Endothelial cell of umbilical vein (primary cell): ENCODE results near the gene HSPA1A. TPM values are rescaled to one million over a fixed set of nuclear protein-coding genes. Genes with fewer than 3 reads are reported as not detected.

ENCODE experiments used
- BruUV-seq: library from RNA; stranded (reverse); fragments of 400-500 nt; replicated peaks from 2 replicates; lab custom pipeline; 2021; lab: Mats Ljungman, UMichigan
- CTCF ChIA-PET: fragments of 300-600, 350-600 bp; sonication (Branson Sonifier 250); formaldehyde crosslinking; loops from one replicate; lab custom pipeline; 2021; ENCODE audit warnings: antibody characterized with exemption, inconsistent platforms; lab: Charles Lee
- POLR2A ChIA-PET: fragments of 300-600, 350-600 bp; sonication (Branson Sonifier 250); formaldehyde crosslinking; loops from one replicate; lab custom pipeline; 2021; ENCODE audit warnings: antibody characterized with exemption, inconsistent platforms; lab: Charles Lee
- DNase-seq: peaks from one replicate; pipeline ENCODE4 v3.0.0-alpha.2; 2011; ENCODE audit warnings: low read depth, low spot score
- FAIRE-seq: peaks from 2 replicates; lab custom pipeline; 2011; peaks lifted over from hg19 to GRCh38; lab: Jason Lieb, UNC
- H2AFZ ChIP-seq: 2 replicates; pipeline ENCODE4 v1.6.0; 2012; ENCODE audit warnings: low read depth, low read length, control low read depth, inconsistent platforms
- H3K27ac ChIP-seq: 2 replicates; pipeline ENCODE4 v1.5.1; 2011; ENCODE audit warnings: low read depth, mild to moderate bottlenecking, control low read depth, low read length, moderate library complexity; ENCODE audit not compliant: insufficient read depth
- H3K27me3 ChIP-seq, 2 experiments: 2 replicates each; pipeline versions ENCODE4 v1.6.0 to v1.6.1; 2011; ENCODE audit warnings: low read length in 2 of 2, mixed read lengths in 1 of 2; ENCODE audit not compliant: control insufficient read depth in 2 of 2, insufficient read depth in 2 of 2
- H3K36me3 ChIP-seq, 2 experiments: 2 replicates in 1 of 2; 3 replicates in 1 of 2; pipeline ENCODE4 v1.5.1; 2011; ENCODE audit warnings: low read length in 2 of 2, mild to moderate bottlenecking in 1 of 2, moderate library complexity in 1 of 2; ENCODE audit not compliant: control insufficient read depth in 2 of 2, insufficient read depth in 2 of 2; ENCODE audit errors: extremely low read depth in 1 of 2
- H3K4me1 ChIP-seq: 3 replicates; pipeline ENCODE4 v1.5.1; 2011; ENCODE audit warnings: mild to moderate bottlenecking, low read length; ENCODE audit not compliant: control insufficient read depth, insufficient read depth; ENCODE audit errors: extremely low read depth
- H3K4me2 ChIP-seq: 2 replicates; pipeline ENCODE4 v1.6.1; 2011; ENCODE audit warnings: low read length, control low read depth, mixed read lengths; ENCODE audit not compliant: insufficient read depth
- H3K4me3 ChIP-seq, 3 experiments: fragments of 200-600 bp in 1 of 3; sonication (generic), shearing (Covaris generic) in 1 of 3; replicated peaks in 1 of 3; 2 replicates each; pipeline ENCODE4 v1.5.1; 2011 to 2016; ENCODE audit warnings: control low read depth in 3 of 3, low read length in 3 of 3, mild to moderate bottlenecking in 2 of 3, inconsistent platforms in 1 of 3, low read depth in 1 of 3, moderate library complexity in 1 of 3; ENCODE audit not compliant: insufficient read depth in 1 of 3
- H3K79me2 ChIP-seq: 2 replicates; pipeline ENCODE4 v1.6.0; 2012; ENCODE audit warnings: low read length, inconsistent platforms; ENCODE audit not compliant: control insufficient read depth, insufficient read depth
- H3K9ac ChIP-seq: replicated peaks from 2 replicates; pipeline ENCODE3; 2011; ENCODE audit warnings: low read length, control low read depth; ENCODE audit not compliant: insufficient read depth; ENCODE audit errors: extremely low read depth
- H3K9me1 ChIP-seq: replicated peaks from 3 replicates; pipeline ENCODE4 v1.6.0; 2011; ENCODE audit warnings: mild to moderate bottlenecking, low read length; ENCODE audit not compliant: control insufficient read depth, insufficient read depth; ENCODE audit errors: extremely low read depth
- H3K9me3 ChIP-seq: replicated peaks from 2 replicates; pipeline ENCODE4 v1.5.1; 2012; ENCODE audit warnings: low read length, inconsistent platforms; ENCODE audit not compliant: control insufficient read depth, insufficient read depth
- H4K20me1 ChIP-seq: replicated peaks from 2 replicates; pipeline ENCODE3; 2011; ENCODE audit warnings: mild to moderate bottlenecking, low read length; ENCODE audit not compliant: control insufficient read depth, insufficient read depth; ENCODE audit errors: extremely low read depth
- CTCF ChIP-seq, 2 donors: IDR thresholded peaks; 1 replicate in 1 of 2; 2 replicates in 1 of 2; pipeline ENCODE4 v1.5.1; 2011; ENCODE audit warnings: low read length in 2 of 2, mild to moderate bottlenecking in 2 of 2, moderate library complexity in 2 of 2, control low read depth in 1 of 2, inconsistent platforms in 1 of 2, low read depth in 1 of 2; ENCODE audit not compliant: insufficient read depth in 1 of 2; ENCODE audit errors: extremely low read depth in 1 of 2
- EZH2 ChIP-seq: IDR thresholded peaks from 2 replicates; pipeline ENCODE4 v1.6.1; 2012; ENCODE audit warnings: borderline replicate concordance, low read depth, mild to moderate bottlenecking, moderate library complexity, low read length, inconsistent platforms; ENCODE audit not compliant: severe bottlenecking
- FOS ChIP-seq: IDR thresholded peaks from 2 replicates; pipeline ENCODE4 v1.6.1; 2011; ENCODE audit warnings: mild to moderate bottlenecking, low read length, moderate library complexity, borderline replicate concordance; ENCODE audit not compliant: insufficient read depth
- GATA2 ChIP-seq: IDR thresholded peaks from 2 replicates; pipeline ENCODE4 v1.7.0; 2011; ENCODE audit warnings: low read depth, mild to moderate bottlenecking, moderate library complexity, mixed read lengths, low read length; ENCODE audit not compliant: insufficient read length, insufficient read depth
- JUN ChIP-seq: IDR thresholded peaks from 2 replicates; pipeline ENCODE4 v1.6.1; 2011; ENCODE audit warnings: borderline replicate concordance, low read depth; ENCODE audit not compliant: insufficient read length, insufficient read depth
- MAX ChIP-seq: IDR thresholded peaks from 2 replicates; pipeline ENCODE4 v1.6.1; 2011; ENCODE audit not compliant: insufficient read depth, insufficient read length
- MYC ChIP-seq: IDR thresholded peaks from one replicate; pipeline ENCODE4 v1.6.1; 2011; ENCODE audit warnings: mild to moderate bottlenecking, low read depth, low read length
- POLR2A ChIP-seq: IDR thresholded peaks from 2 replicates; pipeline ENCODE4 v1.6.1; 2012; ENCODE audit warnings: low read depth, mild to moderate bottlenecking, control low read depth, low read length
- POLR2AphosphoS5 ChIP-seq: IDR thresholded peaks from 2 replicates; pipeline ENCODE4 v1.6.1; 2012; ENCODE audit warnings: low read depth, mild to moderate bottlenecking, control low read depth, low read length, moderate library complexity; ENCODE audit not compliant: insufficient read depth
- dilution Hi-C: fragments of 300-500 bp; cut with MboI; formaldehyde crosslinking; loops from one replicate; pipeline ENCODE4 v1.15.0; 2019; ENCODE audit warnings: low sequenced_read_pairs; ENCODE audit not compliant: extremely low pct_ligation_motif_present
- intact Hi-C: fragments of 100-400 bp; cut with micrococcal nuclease; formaldehyde crosslinking; loops from one replicate; pipeline ENCODE4 v1.10.0; 2022
- polyA plus RNA-seq, 4 experiments: library from polyadenylated mRNA; depleted of rRNA in 3 of 4; stranded (reverse) in 3 of 4; unstranded in 1 of 4; fragments of >200 nt; gene quantifications; 2 replicates each; pipeline versions ENCODE4 v1.2.1 to v1.2.3, GENCODE V29; 2011 to 2012; ENCODE audit warnings: missing spikeins in 1 of 4
- total RNA-seq: library from RNA; stranded (reverse); gene quantifications from 2 replicates; pipeline ENCODE4 v1.2.3, GENCODE V29; 2021

The HSPA1A gene
- total and polyA plus RNA-seq, 2 donors (not counting 3 experiments of a cell fraction or from before 2014, with no cell fraction given) = 56.0 to 58.3 TPM

GRCh38 chr6:31776989-31777666 is 38.2 kb upstream of the HSPA1A start, which contains the start of gene VWA7:
VWA7 (minus strand) TSS chr6:31777328; CDS start chr6:31776779, 549 bp downstream.
- no peak within 1 kb of the TSS for H3K4me3 ChIP-seq
- no peak within 1 kb of the TSS for H3K9ac ChIP-seq
- POLR2A ChIA-PET = interaction anchor here (0.8 kb wide), 1 partner anchor 50 kb away, joined by 3 read pairs; the partner anchor contains the start of gene HSPA1B
- dilution Hi-C loops (no loop called here), intact Hi-C loops (no loop called here)
- no peaks in the 10 kb centered on the region for H3K9me1 ChIP-seq
- peaks cover 4% of the 10 kb centered on the region for H3K4me1 ChIP-seq
- no peaks in the 10 kb centered on the region for H4K20me1 ChIP-seq
- H3K4me2 ChIP-seq = no peak within 1 kb of the TSS
- H3K9me3 ChIP-seq = no peaks in the 10 kb centered on the region
- TF ChIP-seq POLR2AphosphoS5 = peak; percentile 59
- no peak for TF ChIP-seq CTCF (IDR thresholded peaks at IDR 0.05; ENCODE audit: extremely low read depth in 1 of 2, insufficient read depth in 1 of 2, low read depth in 1 of 2, low read length in 2 of 2)
- no peak within 1 kb of the TSS for H3K27ac ChIP-seq
- BruUV-seq = no TSS peak
- H2AFZ ChIP-seq = no peak within 1 kb of the TSS
- no peaks in the 10 kb centered on the region for H3K79me2 ChIP-seq
- CTCF ChIA-PET = interaction anchor here (0.7 to 2.0 kb wide), 7 partner anchors 8 to 54 kb away, joined by 3 to 10 read pairs (median 4); partner anchors contain the start of genes HSPA1A and HSPA1L
- DNase-seq = peak; percentile 35
- H3K27me3 ChIP-seq = no peaks in the 10 kb centered on the region
- FAIRE-seq = peak; percentile 79
- peaks cover under 1 to 28% of the 10 kb centered on the region in 2 experiments for H3K36me3 ChIP-seq

- no peaks in the 10 kb centered on the region for H3K79me2 ChIP-seq
- no peaks in the 10 kb centered on the region for H3K27me3 ChIP-seq
- H3K4me3 ChIP-seq = no peak overlapping the region
- no peak overlapping the region for H3K9ac ChIP-seq
- DNase-seq = no peak
- no TSS peak for BruUV-seq
- FAIRE-seq = no peak
- ChIA-PET CTCF (interaction anchor here (0.7 to 2.0 kb wide), 7 partner anchors 8 to 54 kb away, joined by 3 to 10 read pairs (median 4); partner anchors contain the start of genes HSPA1A and HSPA1L), POLR2A (interaction anchor here (0.8 kb wide), 1 partner anchor 50 kb away, joined by 3 read pairs; the partner anchor contains the start of gene HSPA1B)
- H3K27ac ChIP-seq = no peak overlapping the region
- H3K9me1 ChIP-seq = no peaks in the 10 kb centered on the region
- H3K9me3 ChIP-seq = no peaks in the 10 kb centered on the region
- intact Hi-C loops = no loop called here
- TF ChIP-seq GATA2 (no peak), POLR2AphosphoS5 (no peak), POLR2A (no peak), EZH2 (no peak), JUN (no peak), CTCF (IDR thresholded peaks at IDR 0.05; ENCODE audit: extremely low read depth in 1 of 2, insufficient read depth in 1 of 2, low read depth in 1 of 2, low read length in 2 of 2) (no peak), MYC (no peak), FOS (no peak), MAX (no peak)
- dilution Hi-C loops = no loop called here
- H3K36me3 ChIP-seq = peaks cover 3 to 31% of the 10 kb centered on the region in 2 experiments
- H2AFZ ChIP-seq = no peak overlapping the region
- H3K4me2 ChIP-seq = no peak overlapping the region
- no peaks in the 10 kb centered on the region for H4K20me1 ChIP-seq
- H3K4me1 ChIP-seq = peaks cover 4% of the 10 kb centered on the region
These were observed 37.7 kb upstream of the HSPA1A start for GRCh38 chr6:31777667-31778050.
